ENCODE measurements around the gene HS6ST1.

- TF ChIP-seq CTCF (optimal IDR thresholded peaks at IDR 0.05 in 1 of 3, IDR thresholded peaks at IDR 0.05 in 1 of 3, conservative IDR thresholded peaks at IDR 0.05 in 1 of 3; ENCODE audit: extremely low read depth in 1 of 3, insufficient read depth in 2 of 3, low read length in 3 of 3) (no peak), EZH2 (IDR thresholded peaks at IDR 0.05; ENCODE audit: low read length) (no peak)
These were observed 84.1 kb downstream of the HS6ST1 start for GRCh38 chr2:128234613-128235012.
